PC-3 (cell line): ENCODE data around the gene CCDC30. TPM values are rescaled to one million over a fixed set of nuclear protein-coding genes. Genes with fewer than 3 reads are reported as not detected.

ENCODE experiments used
- ATAC-seq: fragments of 200-7000 bp; cut with Tn5 transposase; 2 replicates; pipeline ENCODE4 v1.9.1; 2020; ENCODE audit warnings: mild to moderate bottlenecking, moderate library complexity
- BruUV-seq: library from RNA; stranded (reverse); fragments of 400-500 nt; replicated peaks from 2 replicates; lab custom pipeline; 2021; lab: Mats Ljungman, UMichigan
- CTCF ChIA-PET: fragments of 300-600 bp; sonication (Branson Sonifier 250); formaldehyde crosslinking; loops from one replicate; lab custom pipeline; 2022; ENCODE audit warnings: antibody characterized with exemption; lab: Charles Lee
- POLR2A ChIA-PET: fragments of 300-600 bp; sonication (Branson Sonifier 250); formaldehyde crosslinking; loops from one replicate; lab custom pipeline; 2022; ENCODE audit warnings: antibody characterized with exemption; ENCODE audit not compliant: unreplicated experiment; lab: Charles Lee
- DNase-seq: peaks from one replicate; pipeline ENCODE4 v3.0.0-alpha.2; 2015
- H2AFZ ChIP-seq: fragments of 300-600 bp; sonication (generic); 2 replicates; pipeline ENCODE4 v1.6.0; 2016; ENCODE audit warnings: antibody characterized with exemption, low read length
- H3F3A ChIP-seq: fragments of 300-600 bp; sonication (generic); one replicate; pipeline ENCODE4 v1.6.0; 2017; ENCODE audit warnings: antibody characterized with exemption, low read length, control low read depth, mild to moderate bottlenecking; ENCODE audit not compliant: unreplicated experiment
- H3K27ac ChIP-seq: fragments of 300-600 bp; sonication (generic); 2 replicates; pipeline ENCODE4 v1.5.1; 2016; ENCODE audit warnings: mild to moderate bottlenecking, low read length
- H3K27me3 ChIP-seq: fragments of 300-600 bp; sonication (generic); 2 replicates; pipeline ENCODE4 v1.6.1; 2016; ENCODE audit warnings: low read length, mixed read lengths
- H3K36me3 ChIP-seq: fragments of 300-600 bp; sonication (generic); 2 replicates; pipeline ENCODE4 v1.6.1; 2016; ENCODE audit warnings: low read depth, mixed run types, low read length, mixed read lengths
- H3K4me1 ChIP-seq: fragments of 300-600 bp; sonication (generic); 2 replicates; pipeline ENCODE4 v1.5.1; 2016; ENCODE audit warnings: low read length; ENCODE audit not compliant: insufficient read depth
- H3K4me2 ChIP-seq: fragments of 300-600 bp; sonication (generic); 2 replicates; pipeline ENCODE4 v1.6.0; 2016; ENCODE audit warnings: low read length
- H3K4me3 ChIP-seq: fragments of 300-600 bp; sonication (generic); 2 replicates; pipeline ENCODE4 v1.5.1; 2016; ENCODE audit warnings: mild to moderate bottlenecking, low read length, mixed read lengths
- H3K79me2 ChIP-seq: fragments of 300-600 bp; sonication (generic); 2 replicates; pipeline ENCODE4 v1.6.1; 2017; ENCODE audit warnings: low read length, mixed read lengths
- H3K9ac ChIP-seq: fragments of 300-600 bp; sonication (generic); 2 replicates; pipeline ENCODE4 v1.6.0; 2016; ENCODE audit warnings: mild to moderate bottlenecking, low read length
- H3K9me2 ChIP-seq: fragments of 300-600 bp; sonication (generic); replicated peaks from 2 replicates; pipeline ENCODE4 v1.6.1; 2016; ENCODE audit warnings: mixed run types, low read length, mixed read lengths
- H3K9me3 ChIP-seq: fragments of 300-600 bp; sonication (generic); 2 replicates; pipeline ENCODE4 v1.6.1; 2016; ENCODE audit warnings: low read length, mixed read lengths
- H4K20me1 ChIP-seq: fragments of 300-600 bp; sonication (generic); 2 replicates; pipeline ENCODE4 v1.6.1; 2016; ENCODE audit warnings: low read length, mixed read lengths
- CTCF ChIP-seq: fragments of 300-600 bp; sonication (generic); conservative IDR thresholded peaks from 2 replicates; pipeline ENCODE4 v1.5.1; 2017; ENCODE audit warnings: antibody characterized with exemption, low read depth, mild to moderate bottlenecking, low read length
- EZH2 ChIP-seq: fragments of 300-600 bp; sonication (generic); IDR thresholded peaks from one replicate; pipeline ENCODE4 v1.6.1; 2017; ENCODE audit warnings: antibody characterized with exemption, mild to moderate bottlenecking, low read length; ENCODE audit not compliant: unreplicated experiment
- EZH2phosphoT487 ChIP-seq: fragments of 300-600 bp; sonication (generic); IDR thresholded peaks from 2 replicates; pipeline ENCODE4 v1.6.1; 2018; ENCODE audit warnings: mild to moderate bottlenecking, antibody characterized with exemption, low read length, borderline replicate concordance
- intact Hi-C: fragments of 100-400 bp; cut with micrococcal nuclease; formaldehyde crosslinking; loops from 2 replicates; pipeline ENCODE4 v1.9.0; 2023
- total RNA-seq: library from RNA; depleted of rRNA; stranded (reverse); fragments of >200 nt; gene quantifications from 2 replicates; pipeline ENCODE4 v1.2.3, GENCODE V29; 2014

The CCDC30 gene
- total RNA-seq, 1 experiment from 2014 or later = 0.58 TPM

GRCh38 chr1:42660907-42661500, 197.9 kb downstream of the CCDC30 start:
- DNase-seq = no peak
- peaks cover 45% of the 10 kb centered on the region for H3K79me2 ChIP-seq

GRCh38 chr1:42669936-42670335, 206.8 kb downstream of the CCDC30 start:
- Histone ChIP-seq H3K4me1 (no peaks in the 10 kb centered on the region), H3K9ac (no peak overlapping the region), H2AFZ (no peak overlapping the region), H4K20me1 (no peaks in the 10 kb centered on the region), H3K27me3 (no peaks in the 10 kb centered on the region), H3K27ac (no peak overlapping the region), H3K4me3 (no peak overlapping the region), H3K9me3 (no peaks in the 10 kb centered on the region), H3K79me2 (no peaks in the 10 kb centered on the region), H3K9me2 (no peaks in the 10 kb centered on the region), H3F3A (no peaks in the 10 kb centered on the region), H3K36me3 (peaks cover 46% of the 10 kb centered on the region), H3K4me2 (no peak overlapping the region)
- BruUV-seq = no TSS peak
- intact Hi-C loops = no loop called here
- no peak for TF ChIP-seq EZH2
- no peak for TF ChIP-seq CTCF
- no peak for TF ChIP-seq EZH2phosphoT487
- ATAC-seq (no peak), DNase-seq (no peak)
- ChIA-PET POLR2A (no interaction called here), CTCF (no interaction called here)

More at GRCh38 chr1:42660907-42661500, 197.9 kb downstream of the CCDC30 start:
- intact Hi-C loops = no loop called here
- TF ChIP-seq EZH2phosphoT487 (no peak), CTCF (no peak), EZH2 (no peak)
- Histone ChIP-seq H3K4me1 (peaks cover 22% of the 10 kb centered on the region), H3K9ac (no peak overlapping the region), H3F3A (no peaks in the 10 kb centered on the region), H3K4me2 (no peak overlapping the region), H3K27me3 (no peaks in the 10 kb centered on the region), H3K9me2 (no peaks in the 10 kb centered on the region), H3K4me3 (no peak overlapping the region), H4K20me1 (no peaks in the 10 kb centered on the region), H3K9me3 (no peaks in the 10 kb centered on the region), H3K36me3 (peaks cover 47% of the 10 kb centered on the region), H3K27ac (no peak overlapping the region), H2AFZ (no peak overlapping the region)
- no TSS peak for BruUV-seq
- ChIA-PET POLR2A (no interaction called here), CTCF (no interaction called here)
- ATAC-seq = no peak

GRCh38 chr1:42670425-42670824, 207.3 kb downstream of the CCDC30 start:
- Histone ChIP-seq H4K20me1 (no peaks in the 10 kb centered on the region), H2AFZ (no peak overlapping the region), H3K4me2 (no peak overlapping the region), H3K27ac (no peak overlapping the region), H3K9me3 (no peaks in the 10 kb centered on the region), H3K79me2 (no peaks in the 10 kb centered on the region), H3K36me3 (peaks cover 48% of the 10 kb centered on the region), H3K9me2 (no peaks in the 10 kb centered on the region), H3F3A (no peaks in the 10 kb centered on the region), H3K4me3 (no peak overlapping the region), H3K9ac (no peak overlapping the region), H3K4me1 (no peaks in the 10 kb centered on the region), H3K27me3 (no peaks in the 10 kb centered on the region)
- BruUV-seq = no TSS peak
- ATAC-seq (no peak), DNase-seq (no peak)
- POLR2A ChIA-PET = no interaction called here
- intact Hi-C loops = no loop called here
- TF ChIP-seq CTCF (no peak), EZH2 (no peak), EZH2phosphoT487 (no peak)
- CTCF ChIA-PET = no interaction called here
